Natural killer cell (primary cell): Measurements from ENCODE around the gene FAM234A. TPM values are rescaled to one million over a fixed set of nuclear protein-coding genes. Genes with fewer than 3 reads are reported as not detected.

Source experiments
- ATAC-seq, 3 donors: fragments of 150-1000 bp in 2 of 3; fragments of 200-7000 bp in 1 of 3; cut with Tn5 transposase; 1 replicate in 1 of 3; 2 replicates in 2 of 3; pipeline ENCODE4 v1.10.0; 2021; ENCODE audit warnings: mild to moderate bottlenecking in 2 of 3, moderate library complexity in 2 of 3
- DNase-seq, 2 donors: peaks; one replicate each; pipeline versions ENCODE4 v3.0.0 to v3.0.0-alpha.2; 2013 to 2021; ENCODE audit warnings: mixed read lengths in 1 of 2
- H3K27ac ChIP-seq: one replicate; pipeline ENCODE4 v1.5.1; 2013; ENCODE audit warnings: mild to moderate bottlenecking, low read length
- H3K27me3 ChIP-seq: one replicate; pipeline ENCODE4 v1.6.1; 2013; ENCODE audit warnings: low read length; ENCODE audit not compliant: control insufficient read depth, insufficient read depth
- H3K36me3 ChIP-seq: one replicate; pipeline ENCODE4 v1.6.1; 2013; ENCODE audit warnings: low read length; ENCODE audit not compliant: control insufficient read depth, insufficient read depth
- H3K4me1 ChIP-seq: one replicate; pipeline ENCODE4 v1.6.1; 2013; ENCODE audit warnings: low read length; ENCODE audit not compliant: control insufficient read depth, insufficient read depth
- H3K4me3 ChIP-seq: one replicate; pipeline ENCODE4 v1.5.1; 2013; ENCODE audit warnings: low read length
- H3K9me3 ChIP-seq: one replicate; pipeline ENCODE4 v1.6.1; 2013; ENCODE audit warnings: low read length; ENCODE audit not compliant: control insufficient read depth, insufficient read depth
- H3K27ac Mint-ChIP-seq, 2 donors: one replicate each; pipeline ENCODE4 v1.8.0; 2022; ENCODE audit warnings: mild to moderate bottlenecking in 2 of 2, mixed read lengths in 2 of 2, moderate library complexity in 1 of 2
- H3K27me3 Mint-ChIP-seq, 2 donors: one replicate each; pipeline ENCODE4 v1.8.0; 2022; ENCODE audit warnings: low read depth in 2 of 2, mixed read lengths in 2 of 2
- H3K36me3 Mint-ChIP-seq: one replicate; pipeline ENCODE4 v1.8.0; 2022; ENCODE audit warnings: mixed read lengths
- H3K4me1 Mint-ChIP-seq, 2 donors: one replicate each; pipeline ENCODE4 v1.8.0; 2022; ENCODE audit warnings: mixed read lengths in 2 of 2
- H3K4me3 Mint-ChIP-seq: one replicate; pipeline ENCODE4 v1.8.0; 2022; ENCODE audit warnings: mild to moderate bottlenecking, moderate library complexity, mixed read lengths
- H3K9me3 Mint-ChIP-seq, 2 donors: one replicate each; pipeline ENCODE4 v1.8.0; 2022; ENCODE audit warnings: mixed read lengths in 2 of 2
- WGBS: methylation state at CpG from one replicate; pipeline ENCODE4 v1.1.7; 2013; ENCODE audit warnings: missing lambda C conversion rate; ENCODE audit not compliant: insufficient coverage; 5-methylcytosine and 5-hydroxymethylcytosine counted together
- intact Hi-C: fragments of 100-400 bp; cut with micrococcal nuclease; formaldehyde crosslinking; loops from one replicate; pipeline ENCODE4 v1.14.2; 2022
- total RNA-seq, 4 donors: library from RNA; stranded (reverse); fragments of 120-200 nt in 1 of 4; gene quantifications; one replicate each; pipeline versions ENCODE4 v1.2.3 to v1.2.4, GENCODE V29; 2013 to 2022
- TF ChIP-seq, protein P1 (sequence below): fragments of 200-600 bp; IDR thresholded peaks from one replicate; pipeline ENCODE4 v1.8.0; 2022; ENCODE audit warnings: antibody characterized with exemption

The FAM234A gene
- total RNA-seq, result 10 to 100 TPM; 32.4 to 42.6 (median 40.7) TPM
- total RNA-seq (2013), result 18.7 TPM

GRCh38 chr16:234468-235305 lies at the start of gene FAM234A:
Gene FAM234A (plus strand): TSS chr16:234821. CDS start chr16:254414, 19,593 bp downstream.
- no peaks in the 10 kb centered on the region for H3K27me3 ChIP-seq
- Mint-ChIP-seq H3K36me3 (no peaks in the 10 kb centered on the region), H3K4me1 (peaks cover 13 to 18% of the 10 kb centered on the region in 2 donors), H3K4me3 (peak within 1 kb of the TSS; percentile 97), H3K27ac (peak within 1 kb of the TSS; percentile 95 to 100), H3K9me3 (no peaks in the 10 kb centered on the region), H3K27me3 (no peaks in the 10 kb centered on the region)
- peak within 1 kb of the TSS; percentile 71 for H3K4me3 ChIP-seq
- TF ChIP-seq, protein P1, sequence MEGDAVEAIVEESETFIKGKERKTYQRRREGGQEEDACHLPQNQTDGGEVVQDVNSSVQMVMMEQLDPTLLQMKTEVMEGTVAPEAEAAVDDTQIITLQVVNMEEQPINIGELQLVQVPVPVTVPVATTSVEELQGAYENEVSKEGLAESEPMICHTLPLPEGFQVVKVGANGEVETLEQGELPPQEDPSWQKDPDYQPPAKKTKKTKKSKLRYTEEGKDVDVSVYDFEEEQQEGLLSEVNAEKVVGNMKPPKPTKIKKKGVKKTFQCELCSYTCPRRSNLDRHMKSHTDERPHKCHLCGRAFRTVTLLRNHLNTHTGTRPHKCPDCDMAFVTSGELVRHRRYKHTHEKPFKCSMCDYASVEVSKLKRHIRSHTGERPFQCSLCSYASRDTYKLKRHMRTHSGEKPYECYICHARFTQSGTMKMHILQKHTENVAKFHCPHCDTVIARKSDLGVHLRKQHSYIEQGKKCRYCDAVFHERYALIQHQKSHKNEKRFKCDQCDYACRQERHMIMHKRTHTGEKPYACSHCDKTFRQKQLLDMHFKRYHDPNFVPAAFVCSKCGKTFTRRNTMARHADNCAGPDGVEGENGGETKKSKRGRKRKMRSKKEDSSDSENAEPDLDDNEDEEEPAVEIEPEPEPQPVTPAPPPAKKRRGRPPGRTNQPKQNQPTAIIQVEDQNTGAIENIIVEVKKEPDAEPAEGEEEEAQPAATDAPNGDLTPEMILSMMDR, result peak; percentile 63
- WGBS, result under 1% methylated on average over 85 of the region's 85 CpGs
- peaks cover 21% of the 10 kb centered on the region for H3K4me1 ChIP-seq
- H3K36me3 ChIP-seq, result no peaks in the 10 kb centered on the region
- peak within 1 kb of the TSS; percentile 88 for H3K27ac ChIP-seq
- DNase-seq (peak; percentile 96 to 98), ATAC-seq (peak; percentile 81 to 93 (median 88))
- no peaks in the 10 kb centered on the region for H3K9me3 ChIP-seq
- intact Hi-C loops, result loop anchor here (2.0 kb wide), 2 partner anchors 18 to 74 kb away; no protein-coding TSS in a partner anchor

- Mint-ChIP-seq H3K9me3 (no peaks in the 10 kb centered on the region), H3K4me3 (no peak overlapping the region), H3K27ac (no peak overlapping the region), H3K36me3 (no peaks in the 10 kb centered on the region), H3K4me1 (no peaks in the 10 kb centered on the region), H3K27me3 (no peaks in the 10 kb centered on the region)
- Histone ChIP-seq H3K9me3 (no peaks in the 10 kb centered on the region), H3K4me1 (peaks cover 15% of the 10 kb centered on the region), H3K4me3 (no peak overlapping the region), H3K36me3 (peaks cover 25% of the 10 kb centered on the region), H3K27ac (no peak overlapping the region), H3K27me3 (no peaks in the 10 kb centered on the region)
- TF ChIP-seq, protein P1, result no peak
- no peak for ATAC-seq
- 94% methylated on average over 13 of the region's 13 CpGs for WGBS
- intact Hi-C loops, result no loop called here
- no peak for DNase-seq
These were observed 49.4 kb upstream of the FAM234A start for GRCh38 chr16:185213-185612.

DNA sequence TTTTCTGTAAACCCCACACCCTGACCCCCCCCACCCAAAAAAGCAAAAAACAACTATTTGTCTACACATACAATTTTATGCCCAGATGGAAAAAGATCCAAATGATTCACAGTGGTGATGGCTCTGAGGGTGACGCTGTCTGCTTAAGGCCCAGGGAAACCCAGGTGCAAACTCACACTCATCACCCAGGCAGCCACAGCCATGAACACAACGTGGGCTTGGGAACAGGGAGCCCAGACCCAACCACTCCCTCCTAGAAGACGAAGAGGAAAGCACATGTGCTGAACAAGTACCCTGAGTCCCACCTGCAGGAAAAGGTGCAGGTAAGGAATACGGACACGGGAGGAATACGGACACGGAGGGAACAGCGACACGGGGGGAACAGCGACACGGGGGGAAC lies 48.9 kb upstream of the FAM234A start:
- intact Hi-C loops, result no loop called here
- H3K27me3 Mint-ChIP-seq, result no peaks in the 10 kb centered on the region
- no peaks in the 10 kb centered on the region for H3K4me1 Mint-ChIP-seq
- TF ChIP-seq, protein P1, result no peak
- Histone ChIP-seq H3K9me3 (no peaks in the 10 kb centered on the region), H3K27me3 (no peaks in the 10 kb centered on the region), H3K36me3 (peaks cover 25% of the 10 kb centered on the region), H3K4me1 (peaks cover 11% of the 10 kb centered on the region), H3K27ac (no peak overlapping the region), H3K4me3 (no peak overlapping the region)
- no peak overlapping the region for H3K27ac Mint-ChIP-seq
- no peak overlapping the region for H3K4me3 Mint-ChIP-seq
- WGBS, result 94% methylated on average over 7 of the region's 11 CpGs
- H3K9me3 Mint-ChIP-seq, result no peaks in the 10 kb centered on the region
- no peaks in the 10 kb centered on the region for H3K36me3 Mint-ChIP-seq
- DNase-seq (no peak), ATAC-seq (no peak)
